Measurements from ENCODE around the gene FOXO6. TPM values are rescaled to one million over a fixed set of nuclear protein-coding genes. Genes with fewer than 3 reads are reported as not detected.
A peak's percentile ranks its signal among the peaks of the same experiment; 100 is the strongest.

Gene FOXO6
- total RNA-seq, 1 donor from 2014 or later: not detected

GRCh38 chr1:41360074-41360785 is 1.0 kb upstream of the FOXO6 start:
- Mint-ChIP-seq H3K36me3 (ENCODE audit: low read depth) (no peaks in the 10 kb centered on the region), H3K9me3 (no peaks in the 10 kb centered on the region), H3K27me3 (ENCODE audit: insufficient read depth) (peaks cover 31% of the 10 kb centered on the region), H3K27ac (no peak overlapping the region), H3K4me3 (peak overlapping the region; percentile 72), H3K4me1 (ENCODE audit: low read depth) (no peaks in the 10 kb centered on the region)
- intact Hi-C loops (cut with micrococcal nuclease): no loop called here
- DNase-seq (ENCODE audit: low spot score): no peak

GRCh38 chr1:41361495-41362356 is 492 bp downstream of the FOXO6 start:
- Mint-ChIP-seq H3K4me3 (peak overlapping the region; percentile 56), H3K27ac (no peak overlapping the region), H3K27me3 (ENCODE audit: insufficient read depth) (peaks cover 35% of the 10 kb centered on the region), H3K36me3 (ENCODE audit: low read depth) (no peaks in the 10 kb centered on the region), H3K4me1 (ENCODE audit: low read depth) (no peaks in the 10 kb centered on the region), H3K9me3 (no peaks in the 10 kb centered on the region)
- intact Hi-C loops (cut with micrococcal nuclease): loop anchor here (1.0 kb wide), 1 partner anchor 21 kb away; no protein-coding TSS in a partner anchor
- DNase-seq (ENCODE audit: low spot score): no peak

GRCh38 chr1:41362357-41362721 is 1.1 kb downstream of the FOXO6 start:
- peak overlapping the region; percentile 56 for H3K4me3 Mint-ChIP-seq
- H3K27ac Mint-ChIP-seq: no peak overlapping the region
- H3K4me1 Mint-ChIP-seq (ENCODE audit: low read depth): no peaks in the 10 kb centered on the region
- no peaks in the 10 kb centered on the region for H3K9me3 Mint-ChIP-seq
- H3K36me3 Mint-ChIP-seq (ENCODE audit: low read depth): no peaks in the 10 kb centered on the region
- H3K27me3 Mint-ChIP-seq (ENCODE audit: insufficient read depth): peaks cover 39% of the 10 kb centered on the region
- intact Hi-C loops (cut with micrococcal nuclease): no loop called here
- DNase-seq (ENCODE audit: low spot score): no peak

- H3K4me1 Mint-ChIP-seq (ENCODE audit: low read depth): no peaks in the 10 kb centered on the region
- peak overlapping the region; percentile 38 for H3K4me3 Mint-ChIP-seq
- no peak overlapping the region for H3K27ac Mint-ChIP-seq
- intact Hi-C loops (cut with micrococcal nuclease): no loop called here
- DNase-seq (ENCODE audit: low spot score): no peak
- H3K36me3 Mint-ChIP-seq (ENCODE audit: low read depth): no peaks in the 10 kb centered on the region
- H3K27me3 Mint-ChIP-seq (ENCODE audit: insufficient read depth): peaks cover 46% of the 10 kb centered on the region
- H3K9me3 Mint-ChIP-seq: no peaks in the 10 kb centered on the region
These were observed 1.7 kb downstream of the FOXO6 start for GRCh38 chr1:41362749-41363590.

GRCh38 chr1:41363591-41364320 is 2.5 kb downstream of the FOXO6 start:
- Mint-ChIP-seq H3K27ac (no peak overlapping the region), H3K36me3 (ENCODE audit: low read depth) (no peaks in the 10 kb centered on the region), H3K27me3 (ENCODE audit: insufficient read depth) (peaks cover 45% of the 10 kb centered on the region), H3K9me3 (no peaks in the 10 kb centered on the region), H3K4me1 (ENCODE audit: low read depth) (no peaks in the 10 kb centered on the region), H3K4me3 (peak overlapping the region; percentile 19)
- no peak for DNase-seq (ENCODE audit: low spot score)
- intact Hi-C loops (cut with micrococcal nuclease): no loop called here

- H3K27ac Mint-ChIP-seq: no peak overlapping the region
- no peaks in the 10 kb centered on the region for H3K9me3 Mint-ChIP-seq
- H3K27me3 Mint-ChIP-seq (ENCODE audit: insufficient read depth): peaks cover 45% of the 10 kb centered on the region
- no peaks in the 10 kb centered on the region for H3K36me3 Mint-ChIP-seq (ENCODE audit: low read depth)
- DNase-seq (ENCODE audit: low spot score): no peak
- no peak overlapping the region for H3K4me3 Mint-ChIP-seq
- intact Hi-C loops (cut with micrococcal nuclease): no loop called here
- H3K4me1 Mint-ChIP-seq (ENCODE audit: low read depth): no peaks in the 10 kb centered on the region
These were observed 3.4 kb downstream of the FOXO6 start for GRCh38 chr1:41364442-41365319.

GRCh38 chr1:41365320-41365633 is 4.0 kb downstream of the FOXO6 start:
- no peaks in the 10 kb centered on the region for H3K36me3 Mint-ChIP-seq (ENCODE audit: low read depth)
- no peak overlapping the region for H3K4me3 Mint-ChIP-seq
- H3K27ac Mint-ChIP-seq: no peak overlapping the region
- H3K27me3 Mint-ChIP-seq (ENCODE audit: insufficient read depth): peaks cover 45% of the 10 kb centered on the region
- DNase-seq (ENCODE audit: low spot score): no peak
- no peaks in the 10 kb centered on the region for H3K9me3 Mint-ChIP-seq
- intact Hi-C loops (cut with micrococcal nuclease): no loop called here
- H3K4me1 Mint-ChIP-seq (ENCODE audit: low read depth): no peaks in the 10 kb centered on the region

GRCh38 chr1:41365772-41366454 is 4.7 kb downstream of the FOXO6 start:
- no peak overlapping the region for H3K27ac Mint-ChIP-seq
- H3K9me3 Mint-ChIP-seq: no peaks in the 10 kb centered on the region
- H3K36me3 Mint-ChIP-seq (ENCODE audit: low read depth): no peaks in the 10 kb centered on the region
- DNase-seq (ENCODE audit: low spot score): no peak
- H3K4me1 Mint-ChIP-seq (ENCODE audit: low read depth): no peaks in the 10 kb centered on the region
- H3K27me3 Mint-ChIP-seq (ENCODE audit: insufficient read depth): peaks cover 45% of the 10 kb centered on the region
- H3K4me3 Mint-ChIP-seq: no peak overlapping the region
- intact Hi-C loops (cut with micrococcal nuclease): no loop called here

GRCh38 chr1:41366455-41367287 is 5.4 kb downstream of the FOXO6 start:
- Mint-ChIP-seq H3K4me1 (ENCODE audit: low read depth) (no peaks in the 10 kb centered on the region), H3K27me3 (ENCODE audit: insufficient read depth) (peaks cover 45% of the 10 kb centered on the region), H3K27ac (no peak overlapping the region), H3K4me3 (peak overlapping the region; percentile 42), H3K9me3 (no peaks in the 10 kb centered on the region), H3K36me3 (ENCODE audit: low read depth) (no peaks in the 10 kb centered on the region)
- DNase-seq (ENCODE audit: low spot score): no peak
- intact Hi-C loops (cut with micrococcal nuclease): no loop called here

- Mint-ChIP-seq H3K9me3 (no peaks in the 10 kb centered on the region), H3K27ac (no peak overlapping the region), H3K4me3 (no peak overlapping the region), H3K36me3 (ENCODE audit: low read depth) (no peaks in the 10 kb centered on the region), H3K4me1 (ENCODE audit: low read depth) (no peaks in the 10 kb centered on the region), H3K27me3 (ENCODE audit: insufficient read depth) (peaks cover 46% of the 10 kb centered on the region)
- no peak for DNase-seq (ENCODE audit: low spot score)
- intact Hi-C loops (cut with micrococcal nuclease): no loop called here
These were observed 6.0 kb downstream of the FOXO6 start for GRCh38 chr1:41367288-41367642.

- Mint-ChIP-seq H3K27ac (no peak overlapping the region), H3K9me3 (no peaks in the 10 kb centered on the region), H3K27me3 (ENCODE audit: insufficient read depth) (peaks cover 37% of the 10 kb centered on the region), H3K36me3 (ENCODE audit: low read depth) (no peaks in the 10 kb centered on the region), H3K4me3 (no peak overlapping the region), H3K4me1 (ENCODE audit: low read depth) (no peaks in the 10 kb centered on the region)
- no peak for DNase-seq (ENCODE audit: low spot score)
- intact Hi-C loops (cut with micrococcal nuclease): no loop called here
These were observed 7.1 kb downstream of the FOXO6 start for GRCh38 chr1:41368366-41368765.

All from activated T-helper 1 cell treated with anti-CD3 and anti-CD28 coated beads, Interleukin-12 subunit alpha, Interleukin-12 subunit beta, Interleukin-2, Interleukin-4 antibody, amounts not matched to agents 30 ng/mL and 10 ng/mL and 1 ng/mL, durations not matched to agents 14 hours and 24 hours and 36 hours (primary cell).